Choroid plexus epithelial cell (primary cell): ENCODE measurements around the gene BTNL9.

Source experiments
- DNase-seq: peaks from one replicate; pipeline ENCODE4 v3.0.0-alpha.2; 2010; ENCODE audit warnings: low read depth
- H3K4me3 ChIP-seq: 2 replicates; pipeline ENCODE4 v1.5.1; 2011; ENCODE audit warnings: low read depth, mild to moderate bottlenecking, control low read depth, low read length, moderate library complexity
- TF ChIP-seq, protein P1 (sequence below): conservative IDR thresholded peaks from 2 replicates; pipeline ENCODE4 v1.5.1; 2011; ENCODE audit warnings: low read depth, mild to moderate bottlenecking, control low read depth, inconsistent platforms, low read length, moderate library complexity

Gene BTNL9

GRCh38 chr5:181037365-181037861 lies 2.7 kb upstream of the BTNL9 start:
- no peak for DNase-seq
- H3K4me3 ChIP-seq, result no peak overlapping the region

GRCh38 chr5:181039471-181039870 lies 595 bp upstream of the BTNL9 start:
- DNase-seq, result no peak
- TF ChIP-seq, protein P1, sequence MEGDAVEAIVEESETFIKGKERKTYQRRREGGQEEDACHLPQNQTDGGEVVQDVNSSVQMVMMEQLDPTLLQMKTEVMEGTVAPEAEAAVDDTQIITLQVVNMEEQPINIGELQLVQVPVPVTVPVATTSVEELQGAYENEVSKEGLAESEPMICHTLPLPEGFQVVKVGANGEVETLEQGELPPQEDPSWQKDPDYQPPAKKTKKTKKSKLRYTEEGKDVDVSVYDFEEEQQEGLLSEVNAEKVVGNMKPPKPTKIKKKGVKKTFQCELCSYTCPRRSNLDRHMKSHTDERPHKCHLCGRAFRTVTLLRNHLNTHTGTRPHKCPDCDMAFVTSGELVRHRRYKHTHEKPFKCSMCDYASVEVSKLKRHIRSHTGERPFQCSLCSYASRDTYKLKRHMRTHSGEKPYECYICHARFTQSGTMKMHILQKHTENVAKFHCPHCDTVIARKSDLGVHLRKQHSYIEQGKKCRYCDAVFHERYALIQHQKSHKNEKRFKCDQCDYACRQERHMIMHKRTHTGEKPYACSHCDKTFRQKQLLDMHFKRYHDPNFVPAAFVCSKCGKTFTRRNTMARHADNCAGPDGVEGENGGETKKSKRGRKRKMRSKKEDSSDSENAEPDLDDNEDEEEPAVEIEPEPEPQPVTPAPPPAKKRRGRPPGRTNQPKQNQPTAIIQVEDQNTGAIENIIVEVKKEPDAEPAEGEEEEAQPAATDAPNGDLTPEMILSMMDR, result no peak
- no peak overlapping the region for H3K4me3 ChIP-seq

More at GRCh38 chr5:181037365-181037861, 2.7 kb upstream of the BTNL9 start:
- TF ChIP-seq, protein P1, result no peak

DNA sequence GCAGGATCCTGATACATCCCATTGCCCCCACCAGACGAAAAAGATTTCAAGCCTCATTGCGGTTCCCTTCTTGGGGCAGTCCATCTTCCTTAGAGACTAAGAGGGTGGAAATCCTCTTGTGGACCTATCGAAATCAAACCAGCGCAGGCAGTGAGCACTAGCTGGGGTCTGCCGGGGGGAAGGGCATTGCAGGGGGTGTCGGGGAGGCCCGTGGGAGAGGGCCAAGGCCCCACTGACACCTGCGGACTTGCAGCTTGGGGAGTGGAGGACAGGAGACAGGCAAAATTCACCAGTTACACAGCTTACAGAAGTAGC lies 522 bp downstream of the BTNL9 start:
- no peak for DNase-seq
- TF ChIP-seq, protein P1, result no peak
- no peak overlapping the region for H3K4me3 ChIP-seq

GRCh38 chr5:181041043-181041442 lies 977 bp downstream of the BTNL9 start:
- DNase-seq, result no peak
- TF ChIP-seq, protein P1, result no peak
- no peak overlapping the region for H3K4me3 ChIP-seq

DNA sequence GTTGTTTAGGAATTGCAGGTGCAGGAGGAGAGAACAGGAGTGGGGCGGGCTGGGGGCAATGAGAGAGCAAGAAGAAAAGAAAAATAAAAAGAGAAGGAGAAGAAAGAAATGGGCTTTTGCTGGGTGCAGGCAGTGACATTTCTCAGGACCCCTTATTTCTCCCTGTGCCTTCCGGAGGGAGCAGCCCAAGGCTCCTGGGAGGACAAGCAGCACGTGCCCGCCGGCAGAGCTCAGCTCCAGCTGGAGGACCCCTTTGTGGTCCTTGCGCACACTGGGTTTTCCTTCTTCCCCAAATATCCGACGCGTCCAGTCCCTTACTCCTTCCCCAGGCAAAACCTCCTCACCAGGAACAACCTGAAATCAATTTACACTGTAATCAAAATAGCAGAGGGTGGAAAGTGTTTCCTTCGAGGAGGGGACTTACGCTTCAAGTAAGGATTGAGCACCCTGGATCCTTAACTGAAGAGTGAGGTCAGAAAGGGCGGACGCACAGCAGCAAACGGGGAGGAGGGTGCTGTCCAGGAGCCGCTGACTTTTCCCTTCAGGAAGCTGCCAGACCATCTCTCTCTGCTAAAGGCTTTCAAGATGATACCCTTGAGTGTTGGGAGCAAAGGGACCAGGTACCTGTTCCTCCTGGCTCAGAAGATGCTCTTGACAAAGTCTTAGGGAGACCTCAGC lies 2.1 kb downstream of the BTNL9 start:
- TF ChIP-seq, protein P1, result no peak
- no peak for DNase-seq
- no peak overlapping the region for H3K4me3 ChIP-seq

DNA sequence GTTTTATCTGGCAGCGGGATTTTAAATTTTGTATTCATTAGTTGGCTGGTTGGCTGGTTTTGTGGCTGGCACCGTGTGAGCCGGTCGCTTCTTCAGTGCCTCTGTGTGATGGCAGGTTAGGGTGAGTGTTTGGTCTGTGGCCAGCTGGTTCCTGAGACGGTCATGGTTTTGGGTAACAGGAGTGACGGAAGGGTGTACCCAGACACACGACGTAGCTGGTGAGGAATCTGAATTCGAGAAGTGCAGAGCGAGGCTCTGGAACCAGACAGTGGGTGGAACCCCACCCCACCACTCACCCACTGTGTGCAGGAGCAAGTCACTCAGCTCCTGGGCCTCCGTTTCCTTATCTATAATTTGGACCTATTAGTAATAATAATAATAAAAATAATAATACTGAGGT lies 2.7 kb downstream of the BTNL9 start:
- TF ChIP-seq, protein P1, result no peak
- H3K4me3 ChIP-seq, result no peak overlapping the region
- DNase-seq, result no peak

- no peak overlapping the region for H3K4me3 ChIP-seq
- TF ChIP-seq, protein P1, result no peak
- no peak for DNase-seq
Observed at GRCh38 chr5:181043285-181044092, 3.4 kb downstream of the BTNL9 start.
